GM23248 (cell line): ENCODE measurements around the gene KCTD16. TPM values are rescaled to one million over a fixed set of nuclear protein-coding genes. Genes with fewer than 3 reads are reported as not detected.

Experiments
- DNase-seq: peaks from one replicate; pipeline ENCODE4 v3.0.0-alpha.2; 2015
- H2AFZ ChIP-seq: fragments of 200-600 bp; sonication (generic); 2 replicates; pipeline ENCODE4 v1.6.1; 2016; ENCODE audit warnings: antibody characterized with exemption
- H3F3A ChIP-seq: fragments of 200-600 bp; sonication (generic); 2 replicates; pipeline ENCODE4 v1.6.1; 2016; ENCODE audit warnings: mild to moderate bottlenecking, antibody characterized with exemption, mixed run types; ENCODE audit not compliant: insufficient read depth
- H3K27ac ChIP-seq: fragments of 200-600 bp; sonication (generic); 2 replicates; pipeline ENCODE4 v1.5.1; 2016; ENCODE audit warnings: mild to moderate bottlenecking
- H3K27me3 ChIP-seq: fragments of 200-600 bp; sonication (generic); replicated peaks from 2 replicates; pipeline ENCODE4 v1.6.1; 2016; ENCODE audit warnings: mild to moderate bottlenecking; ENCODE audit not compliant: insufficient read depth
- H3K36me3 ChIP-seq: fragments of 200-600 bp; sonication (generic); 2 replicates; pipeline ENCODE4 v1.6.1; 2016; ENCODE audit warnings: low read depth, mild to moderate bottlenecking
- H3K4me1 ChIP-seq: fragments of 200-600 bp; sonication (generic); 2 replicates; pipeline ENCODE4 v1.6.1; 2016; ENCODE audit warnings: mild to moderate bottlenecking; ENCODE audit not compliant: insufficient read depth
- H3K4me2 ChIP-seq: fragments of 200-600 bp; sonication (generic); one replicate; pipeline ENCODE4 v1.6.1; 2016; ENCODE audit warnings: mild to moderate bottlenecking; ENCODE audit not compliant: unreplicated experiment
- H3K4me3 ChIP-seq: fragments of 200-600 bp; sonication (generic); 2 replicates; pipeline ENCODE4 v1.5.1; 2016; ENCODE audit warnings: mild to moderate bottlenecking
- H3K79me2 ChIP-seq: fragments of 200-600 bp; sonication (generic); 2 replicates; pipeline ENCODE4 v1.6.1; 2016; ENCODE audit warnings: mild to moderate bottlenecking; ENCODE audit not compliant: insufficient read depth
- H3K9ac ChIP-seq: fragments of 200-600 bp; sonication (generic); 2 replicates; pipeline ENCODE4 v1.6.1; 2016; ENCODE audit warnings: mild to moderate bottlenecking
- H3K9me2 ChIP-seq: fragments of 200-600 bp; sonication (generic); 2 replicates; pipeline ENCODE4 v1.6.1; 2016; ENCODE audit warnings: mixed run types, mild to moderate bottlenecking, moderate library complexity; ENCODE audit not compliant: insufficient read depth
- H3K9me3 ChIP-seq: fragments of 200-600 bp; sonication (generic); one replicate; pipeline ENCODE4 v1.6.1; 2017; ENCODE audit warnings: low read depth
- H4K20me1 ChIP-seq: fragments of 200-600 bp; sonication (generic); 2 replicates; pipeline ENCODE4 v1.6.0; 2016; ENCODE audit not compliant: insufficient read depth
- EZH2 ChIP-seq: fragments of 200-600 bp; sonication (generic); IDR thresholded peaks from 2 replicates; pipeline ENCODE4 v1.6.1; 2018; ENCODE audit warnings: antibody characterized with exemption, mild to moderate bottlenecking; ENCODE audit not compliant: insufficient read depth, poor library complexity, severe bottlenecking
- EZH2phosphoT487 ChIP-seq: fragments of 200-600 bp; sonication (generic); IDR thresholded peaks from 2 replicates; pipeline ENCODE4 v1.6.1; 2018; ENCODE audit warnings: antibody characterized with exemption, moderate library complexity, mild to moderate bottlenecking, low read depth; ENCODE audit not compliant: insufficient read depth
- WGBS, 2 experiments: methylation state at CpG; one replicate each; pipeline ENCODE4 v1.1.6; 2015 to 2017; ENCODE audit warnings: low lambda C conversion rate in 2 of 2, low coverage in 1 of 2; ENCODE audit errors: missing lambda C conversion rate in 2 of 2; 5-methylcytosine and 5-hydroxymethylcytosine counted together
- in situ Hi-C: fragments of 300-500 bp; cut with MboI; formaldehyde crosslinking; loops from 2 replicates; pipeline ENCODE4 v1.15.0; 2020
- polyA plus RNA-seq: library from polyadenylated mRNA; unstranded; fragments of >200 nt; fragmentation: Nextera tagmentation; extraction: Ambion mirVana; gene quantifications from 2 replicates; pipeline ENCODE4 v1.2.1, GENCODE V29; 2016
- total RNA-seq: library from RNA; depleted of rRNA; stranded (reverse); fragments of >200 nt; shearing (Covaris generic); gene quantifications from 2 replicates; pipeline ENCODE4 v1.2.3, GENCODE V29; 2014

The KCTD16 gene
- total and polyA plus RNA-seq, 2 experiments from 2014 or later, result 0.25 to 0.65 TPM

DNA sequence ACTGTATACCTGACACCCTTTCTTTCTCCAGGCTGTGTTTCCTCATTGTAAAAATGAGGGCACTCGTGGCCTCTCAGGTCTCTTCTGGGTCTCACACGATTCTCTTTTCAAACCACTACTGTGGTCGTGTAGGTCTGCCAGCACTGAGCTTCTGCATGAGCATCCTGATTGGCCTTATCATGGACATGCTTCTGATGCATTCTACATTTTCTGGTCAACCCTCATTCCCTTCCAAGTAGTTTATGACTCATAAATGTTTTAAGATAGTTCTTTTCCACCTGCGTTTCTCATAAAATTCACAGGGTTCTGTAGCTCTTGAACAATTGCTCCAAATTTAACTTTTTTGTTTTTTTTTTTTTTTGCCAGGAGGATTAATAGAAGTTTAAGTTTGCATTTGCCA lies 294.8 kb downstream of the KCTD16 start:
- Histone ChIP-seq H2AFZ (no peak overlapping the region), H3K4me1 (0 out of 2 replicates have a peak, but pooled peaks cover 5% of the 10 kb centered on the region), H3K4me3 (no peak overlapping the region), H3K9me3 (no peaks in the 10 kb centered on the region), H4K20me1 (no peaks in the 10 kb centered on the region), H3K27me3 (no peaks in the 10 kb centered on the region), H3K9ac (no peak overlapping the region), H3K27ac (no peak overlapping the region), H3K9me2 (no peaks in the 10 kb centered on the region), H3K4me2 (no peak overlapping the region), H3F3A (no peaks in the 10 kb centered on the region), H3K79me2 (no peaks in the 10 kb centered on the region), H3K36me3 (no peaks in the 10 kb centered on the region)
- TF ChIP-seq EZH2phosphoT487 (no peak), EZH2 (no peak)
- WGBS, 2 experiments, result 66 to 72% methylated on average over 4 of the region's 4 CpGs
- in situ Hi-C loops, result no loop called here
- DNase-seq, result no peak

- no peak overlapping the region for H3K4me2 ChIP-seq
- DNase-seq, result peak; percentile 59
- TF ChIP-seq EZH2 (no peak), EZH2phosphoT487 (no peak)
- in situ Hi-C loops, result no loop called here
- H3F3A ChIP-seq, result no peaks in the 10 kb centered on the region
- H3K9me3 ChIP-seq, result no peaks in the 10 kb centered on the region
- no peaks in the 10 kb centered on the region for H3K27me3 ChIP-seq
- no peak overlapping the region for H3K9ac ChIP-seq
- no peaks in the 10 kb centered on the region for H3K79me2 ChIP-seq
- WGBS, 2 experiments, result 78 to 86% methylated on average over 2 of the region's 2 CpGs
- H3K27ac ChIP-seq, result no peak overlapping the region
- 0 out of 2 replicates have a peak, but pooled peaks cover 5% of the 10 kb centered on the region for H3K4me1 ChIP-seq
- H3K4me3 ChIP-seq, result no peak overlapping the region
- no peaks in the 10 kb centered on the region for H4K20me1 ChIP-seq
- no peaks in the 10 kb centered on the region for H3K9me2 ChIP-seq
- no peaks in the 10 kb centered on the region for H3K36me3 ChIP-seq
- peak overlapping the region; percentile 43 for H2AFZ ChIP-seq
Measured at GRCh38 chr5:144467792-144468191, 297.1 kb downstream of the KCTD16 start.

DNA sequence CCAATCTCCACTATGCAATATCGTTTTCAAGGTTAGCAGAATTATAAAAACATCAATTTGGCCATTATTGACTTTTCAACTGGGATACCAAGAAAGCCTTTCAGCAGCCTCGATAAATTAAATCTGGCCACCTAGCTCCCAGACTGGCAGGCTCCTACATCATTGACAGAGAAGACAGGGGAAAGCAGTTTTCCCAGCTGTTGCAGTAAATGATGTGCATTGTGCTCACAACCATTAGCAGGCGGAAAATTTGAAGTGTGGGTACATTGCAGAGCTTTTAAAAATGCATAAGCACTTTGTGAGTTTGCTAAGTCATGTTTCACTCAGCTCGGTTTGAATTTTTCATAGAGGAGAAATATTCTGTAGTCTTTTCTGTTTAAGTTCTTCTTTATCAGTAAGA lies 297.9 kb downstream of the KCTD16 start:
- WGBS, 2 experiments, result 71 to 72% methylated on average over 4 of the region's 4 CpGs
- DNase-seq, result peak; percentile 5
- Histone ChIP-seq H3K4me3 (no peak overlapping the region), H3K9me2 (no peaks in the 10 kb centered on the region), H2AFZ (no peak overlapping the region), H3K4me1 (0 out of 2 replicates have a peak, but pooled peaks cover 5% of the 10 kb centered on the region), H3K36me3 (no peaks in the 10 kb centered on the region), H3K9me3 (no peaks in the 10 kb centered on the region), H3K27ac (no peak overlapping the region), H3K9ac (no peak overlapping the region), H3F3A (no peaks in the 10 kb centered on the region), H3K79me2 (no peaks in the 10 kb centered on the region), H3K27me3 (no peaks in the 10 kb centered on the region), H3K4me2 (no peak overlapping the region), H4K20me1 (no peaks in the 10 kb centered on the region)
- in situ Hi-C loops, result no loop called here
- TF ChIP-seq EZH2phosphoT487 (no peak), EZH2 (no peak)

GRCh38 chr5:144469106-144469505 lies 298.4 kb downstream of the KCTD16 start:
- Histone ChIP-seq H3K27me3 (no peaks in the 10 kb centered on the region), H3F3A (no peaks in the 10 kb centered on the region), H3K9me2 (no peaks in the 10 kb centered on the region), H3K9ac (no peak overlapping the region), H3K27ac (no peak overlapping the region), H3K79me2 (no peaks in the 10 kb centered on the region), H3K4me3 (no peak overlapping the region), H3K36me3 (no peaks in the 10 kb centered on the region), H3K9me3 (no peaks in the 10 kb centered on the region), H3K4me1 (0 out of 2 replicates have a peak, but pooled peaks cover 5% of the 10 kb centered on the region), H2AFZ (no peak overlapping the region), H3K4me2 (no peak overlapping the region), H4K20me1 (no peaks in the 10 kb centered on the region)
- in situ Hi-C loops, result no loop called here
- peak; percentile 59 for DNase-seq
- WGBS, 2 experiments, result 68 to 79% methylated on average over 4 of the region's 4 CpGs
- TF ChIP-seq EZH2 (no peak), EZH2phosphoT487 (no peak)

DNA sequence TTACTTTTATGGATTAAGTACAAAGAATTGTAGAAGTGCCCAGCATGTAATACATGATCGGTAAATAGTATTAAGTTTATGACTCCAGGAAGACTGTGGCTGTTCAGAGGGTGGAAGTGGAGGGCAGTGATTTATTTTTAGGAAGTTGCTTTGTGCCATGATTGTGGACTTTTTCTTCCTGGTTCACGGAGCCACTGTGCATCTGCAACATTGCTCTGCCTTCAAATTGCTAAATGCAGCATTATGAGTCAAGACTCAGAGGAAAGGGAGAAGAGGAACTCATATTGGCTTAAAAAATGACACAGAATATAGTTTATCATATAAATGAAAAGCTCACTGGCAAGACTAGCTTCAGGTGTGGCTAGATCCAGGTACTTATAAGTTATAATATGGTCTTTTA lies 301.5 kb downstream of the KCTD16 start:
- WGBS, 2 experiments, result 97 to 98% methylated on average over 2 of the region's 2 CpGs

More for the DNA sequence above, 301.5 kb downstream of the KCTD16 start:
- Histone ChIP-seq H3K27me3 (no peaks in the 10 kb centered on the region), H4K20me1 (no peaks in the 10 kb centered on the region), H3K9me3 (no peaks in the 10 kb centered on the region), H3K4me2 (no peak overlapping the region), H3K36me3 (no peaks in the 10 kb centered on the region), H3K79me2 (no peaks in the 10 kb centered on the region), H3K4me3 (no peak overlapping the region), H2AFZ (no peak overlapping the region), H3K9me2 (no peaks in the 10 kb centered on the region), H3K4me1 (0 out of 2 replicates have a peak, but pooled peaks cover 5% of the 10 kb centered on the region), H3K9ac (no peak overlapping the region), H3F3A (no peaks in the 10 kb centered on the region), H3K27ac (no peak overlapping the region)
- DNase-seq, result no peak
- in situ Hi-C loops, result no loop called here
- no peak for TF ChIP-seq EZH2phosphoT487
- no peak for TF ChIP-seq EZH2
